Muscle of arm (tissue), 12 donors: ENCODE data around the gene MARF1. TPM values are rescaled to one million over a fixed set of nuclear protein-coding genes. Genes with fewer than 3 reads are reported as not detected.
"Not testable (repeated sequence)": the region's sequence is repeated elsewhere in the genome, so short reads cannot be mapped to it uniquely, and the experiment has no call there.

Experiments used
- DNase-seq: peaks from one replicate; pipeline ENCODE4 v3.0.0-alpha.2; 2013
- polyA plus RNA-seq, 12 donors: library from polyadenylated mRNA; unstranded; fragments of 120-200 nt; gene quantifications; one replicate each; pipeline ENCODE4 v1.2.1, GENCODE V29; 2013; ENCODE audit not compliant: insufficient read length in 12 of 12

The MARF1 gene
- polyA plus RNA-seq, 12 donors = 29.0 to 58.9 (median 38.2) TPM; not detected in 1

GRCh38 chr16:15575293-15576049, 67.5 kb downstream of the MARF1 start:
- no peak for DNase-seq

GRCh38 chr16:15574614-15574948, 68.4 kb downstream of the MARF1 start:
- no peak for DNase-seq

- not testable (repeated sequence) for DNase-seq
These were observed 68.9 kb downstream of the MARF1 start for GRCh38 chr16:15573896-15574613.

GRCh38 chr16:15573274-15573895, 69.6 kb downstream of the MARF1 start:
- no peak for DNase-seq

GRCh38 chr16:15572329-15573001, 70.5 kb downstream of the MARF1 start:
- DNase-seq = no peak

- DNase-seq = no peak
These were observed 71.4 kb downstream of the MARF1 start for GRCh38 chr16:15571557-15571956.

- DNase-seq = not testable (repeated sequence)
These were observed 72.3 kb downstream of the MARF1 start for GRCh38 chr16:15570666-15571065.

- no peak for DNase-seq
These were observed 75.1 kb downstream of the MARF1 start for GRCh38 chr16:15567823-15568222.

- no peak for DNase-seq
These were observed 76.9 kb downstream of the MARF1 start for GRCh38 chr16:15566095-15566494.

GRCh38 chr16:15564604-15565339, 78.2 kb downstream of the MARF1 start:
- DNase-seq = no peak

- no peak for DNase-seq
These were observed 83.8 kb downstream of the MARF1 start for GRCh38 chr16:15559176-15559575.

- no peak for DNase-seq
These were observed 85.7 kb downstream of the MARF1 start for GRCh38 chr16:15557258-15557657.

- DNase-seq = no peak
These were observed 86.8 kb downstream of the MARF1 start for GRCh38 chr16:15556130-15556529.

GRCh38 chr16:15553313-15554088, 89.5 kb downstream of the MARF1 start:
- DNase-seq = peak; percentile 14

GRCh38 chr16:15552507-15552906, 90.4 kb downstream of the MARF1 start:
- no peak for DNase-seq

- DNase-seq = no peak
These were observed 94.5 kb downstream of the MARF1 start for GRCh38 chr16:15548482-15548891.

- DNase-seq = no peak
These were observed 95.2 kb downstream of the MARF1 start for GRCh38 chr16:15547768-15548096.

GRCh38 chr16:15547072-15547767, 95.7 kb downstream of the MARF1 start:
- not testable (repeated sequence) for DNase-seq

GRCh38 chr16:15545544-15545943, 97.4 kb downstream of the MARF1 start:
- no peak for DNase-seq

GRCh38 chr16:15544405-15544804, 98.5 kb downstream of the MARF1 start:
- no peak for DNase-seq
